ENCODE results near the gene CNOT6L. TPM values are rescaled to one million over a fixed set of nuclear protein-coding genes. Genes with fewer than 3 reads are reported as not detected.
"Not testable (repeated sequence)": the region's sequence is repeated elsewhere in the genome, so short reads cannot be mapped to it uniquely, and the experiment has no call there.

CNOT6L gene
- polyA plus RNA-seq, 3 donors: 4.2 to 6.6 (median 5.5) TPM

GRCh38 chr4:77790146-77790545 is 29.0 kb downstream of the CNOT6L start:
- WGBS, 3 donors: 80 to 93% (median 84%) methylated on average over 1 of the region's 1 CpG
- no peak overlapping the region for H3K27ac ChIP-seq (ENCODE audit: low read depth, low read length)

GRCh38 chr4:77788990-77789389 is 30.2 kb downstream of the CNOT6L start:
- WGBS, 3 donors: 63 to 92% (median 86%) methylated on average over 2 of the region's 2 CpGs
- no peak overlapping the region for H3K27ac ChIP-seq (ENCODE audit: low read depth, low read length)

GRCh38 chr4:77787969-77788368 is 31.2 kb downstream of the CNOT6L start:
- H3K27ac ChIP-seq (ENCODE audit: low read depth, low read length): no peak overlapping the region
- WGBS, 3 donors: 67 to 74% (median 69%) methylated on average over 3 of the region's 3 CpGs

- 96 to 97% (median 96%) methylated on average over 6 of the region's 6 CpGs for WGBS, 3 donors
- no peak overlapping the region for H3K27ac ChIP-seq (ENCODE audit: low read depth, low read length)
Observed at GRCh38 chr4:77785669-77786068, 33.5 kb downstream of the CNOT6L start.

- WGBS, 3 donors: 66 to 80% (median 76%) methylated on average over 6 of the region's 6 CpGs
- no peak overlapping the region for H3K27ac ChIP-seq (ENCODE audit: low read depth, low read length)
Observed at GRCh38 chr4:77783895-77784294, 35.3 kb downstream of the CNOT6L start.

- 83 to 89% (median 87%) methylated on average over 1 of the region's 1 CpG for WGBS, 3 donors
- no peak overlapping the region for H3K27ac ChIP-seq (ENCODE audit: low read depth, low read length)
Observed at GRCh38 chr4:77782102-77782835, 36.9 kb downstream of the CNOT6L start.

GRCh38 chr4:77780762-77781161 is 38.4 kb downstream of the CNOT6L start:
- H3K27ac ChIP-seq (ENCODE audit: low read depth, low read length): not testable (repeated sequence)

GRCh38 chr4:77777135-77777807 is 41.9 kb downstream of the CNOT6L start:
- H3K27ac ChIP-seq (ENCODE audit: low read depth, low read length): no peak overlapping the region

More at GRCh38 chr4:77780762-77781161, 38.4 kb downstream of the CNOT6L start:
- WGBS, 3 donors: 92 to 98% (median 97%) methylated on average over 2 of the region's 2 CpGs

GRCh38 chr4:77776182-77777134 is 42.7 kb downstream of the CNOT6L start:
- WGBS, 3 donors: 53 to 81% (median 78%) methylated on average over 6 of the region's 6 CpGs
- H3K27ac ChIP-seq (ENCODE audit: low read depth, low read length): no peak overlapping the region

More at GRCh38 chr4:77777135-77777807, 41.9 kb downstream of the CNOT6L start:
- 5 to 24% (median 11%) methylated on average over 1 of the region's 1 CpG for WGBS, 3 donors

GRCh38 chr4:77773101-77773500 is 46.1 kb downstream of the CNOT6L start:
- H3K27ac ChIP-seq (ENCODE audit: low read depth, low read length): no peak overlapping the region
- 96 to 100% (median 99%) methylated on average over 3 of the region's 3 CpGs for WGBS, 3 donors

GRCh38 chr4:77771566-77771965 is 47.6 kb downstream of the CNOT6L start:
- H3K27ac ChIP-seq (ENCODE audit: low read depth, low read length): no peak overlapping the region

GRCh38 chr4:77765720-77766119 is 53.4 kb downstream of the CNOT6L start:
- WGBS, 3 donors: 96 to 100% (median 100%) methylated on average over 1 of the region's 1 CpG

GRCh38 chr4:77762531-77762930 is 56.6 kb downstream of the CNOT6L start:
- 98 to 100% (median 100%) methylated on average over 1 of the region's 1 CpG for WGBS, 3 donors

More at GRCh38 chr4:77765720-77766119, 53.4 kb downstream of the CNOT6L start:
- H3K27ac ChIP-seq (ENCODE audit: low read depth, low read length): no peak overlapping the region

GRCh38 chr4:77761595-77761994 is 57.6 kb downstream of the CNOT6L start:
- 97 to 100% (median 100%) methylated on average over 1 of the region's 1 CpG for WGBS, 3 donors
- H3K27ac ChIP-seq (ENCODE audit: low read depth, low read length): no peak overlapping the region

More at GRCh38 chr4:77762531-77762930, 56.6 kb downstream of the CNOT6L start:
- no peak overlapping the region for H3K27ac ChIP-seq (ENCODE audit: low read depth, low read length)

- WGBS, 3 donors: 91 to 100% (median 98%) methylated on average over 1 of the region's 1 CpG
- H3K27ac ChIP-seq (ENCODE audit: low read depth, low read length): no peak overlapping the region
Observed at GRCh38 chr4:77758804-77759203, 60.4 kb downstream of the CNOT6L start.

- no peak overlapping the region for H3K27ac ChIP-seq (ENCODE audit: low read depth, low read length)
- WGBS, 3 donors: 96 to 100% (median 97%) methylated on average over 2 of the region's 2 CpGs
Observed at GRCh38 chr4:77751764-77752163, 67.4 kb downstream of the CNOT6L start.

- WGBS, 3 donors: 72 to 95% (median 92%) methylated on average over 2 of the region's 2 CpGs
- no peak overlapping the region for H3K27ac ChIP-seq (ENCODE audit: low read depth, low read length)
Observed at GRCh38 chr4:77745792-77746191, 73.4 kb downstream of the CNOT6L start.

- H3K27ac ChIP-seq (ENCODE audit: low read depth, low read length): no peak overlapping the region
- 56 to 78% (median 77%) methylated on average over 2 of the region's 2 CpGs for WGBS, 3 donors
Observed at GRCh38 chr4:77742054-77742453, 77.1 kb downstream of the CNOT6L start.

- H3K27ac ChIP-seq (ENCODE audit: low read depth, low read length): no peak overlapping the region
- WGBS, 3 donors: 91 to 97% (median 95%) methylated on average over 4 of the region's 4 CpGs
Observed at GRCh38 chr4:77740480-77740879, 78.7 kb downstream of the CNOT6L start.
